WI38 (cell line): Measurements from ENCODE around the gene B4GALNT3.
A peak's percentile ranks its signal among the peaks of the same experiment; 100 is the strongest.
"Not testable (repeated sequence)": the region's sequence is repeated elsewhere in the genome, so short reads cannot be mapped to it uniquely, and the experiment has no call there.

Experiments
- H3K4me3 ChIP-seq: 2 replicates; pipeline ENCODE4 v1.5.1; 2011; ENCODE audit warnings: low read depth, mild to moderate bottlenecking, control low read depth, low read length
- TF ChIP-seq, protein P1 (sequence below): IDR thresholded peaks from 2 replicates; pipeline ENCODE4 v1.5.1; 2012; ENCODE audit warnings: low read depth, mild to moderate bottlenecking, control low read depth, low read length

Gene B4GALNT3

DNA sequence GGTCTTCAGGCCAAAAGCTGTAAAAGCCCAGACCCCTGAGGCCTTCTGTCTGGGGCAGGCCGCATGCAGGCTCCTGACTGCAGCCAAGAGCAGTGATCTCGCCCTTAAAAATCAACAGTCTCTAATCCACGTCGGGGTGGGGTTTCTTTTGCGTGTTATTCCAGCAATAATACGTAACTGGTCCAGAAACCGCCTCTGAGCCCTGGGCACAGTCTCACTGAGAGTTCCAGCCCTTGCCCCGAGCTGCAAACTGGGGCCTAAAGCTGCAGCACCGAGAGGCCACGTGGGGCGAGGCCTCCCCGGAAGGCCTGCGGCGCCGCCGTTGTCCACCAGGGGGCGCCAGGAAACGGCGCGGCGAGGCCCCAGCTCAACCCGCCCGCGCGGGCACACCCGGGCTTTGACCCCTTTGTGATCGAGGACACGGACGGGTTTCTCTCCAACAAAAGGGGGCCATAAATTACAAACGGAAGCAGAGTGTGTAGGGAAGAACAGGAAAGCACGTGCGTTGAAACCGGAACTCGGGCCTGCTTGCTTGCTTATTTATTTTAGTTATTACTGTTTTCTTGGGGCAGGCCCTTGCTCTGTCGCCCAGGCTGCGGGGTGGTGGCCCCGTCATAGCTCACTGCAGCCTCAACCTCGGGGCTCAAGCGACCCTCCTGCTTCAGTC, 116.3 kb downstream of the B4GALNT3 start:
- TF ChIP-seq, protein P1, sequence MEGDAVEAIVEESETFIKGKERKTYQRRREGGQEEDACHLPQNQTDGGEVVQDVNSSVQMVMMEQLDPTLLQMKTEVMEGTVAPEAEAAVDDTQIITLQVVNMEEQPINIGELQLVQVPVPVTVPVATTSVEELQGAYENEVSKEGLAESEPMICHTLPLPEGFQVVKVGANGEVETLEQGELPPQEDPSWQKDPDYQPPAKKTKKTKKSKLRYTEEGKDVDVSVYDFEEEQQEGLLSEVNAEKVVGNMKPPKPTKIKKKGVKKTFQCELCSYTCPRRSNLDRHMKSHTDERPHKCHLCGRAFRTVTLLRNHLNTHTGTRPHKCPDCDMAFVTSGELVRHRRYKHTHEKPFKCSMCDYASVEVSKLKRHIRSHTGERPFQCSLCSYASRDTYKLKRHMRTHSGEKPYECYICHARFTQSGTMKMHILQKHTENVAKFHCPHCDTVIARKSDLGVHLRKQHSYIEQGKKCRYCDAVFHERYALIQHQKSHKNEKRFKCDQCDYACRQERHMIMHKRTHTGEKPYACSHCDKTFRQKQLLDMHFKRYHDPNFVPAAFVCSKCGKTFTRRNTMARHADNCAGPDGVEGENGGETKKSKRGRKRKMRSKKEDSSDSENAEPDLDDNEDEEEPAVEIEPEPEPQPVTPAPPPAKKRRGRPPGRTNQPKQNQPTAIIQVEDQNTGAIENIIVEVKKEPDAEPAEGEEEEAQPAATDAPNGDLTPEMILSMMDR = peak; percentile 94
- no peak overlapping the region for H3K4me3 ChIP-seq

- no peak overlapping the region for H3K4me3 ChIP-seq
- TF ChIP-seq, protein P1 = no peak
Observed at GRCh38 chr12:576615-577110, 116.9 kb downstream of the B4GALNT3 start.

GRCh38 chr12:577994-578747, 118.4 kb downstream of the B4GALNT3 start:
- not testable (repeated sequence) for H3K4me3 ChIP-seq

GRCh38 chr12:578748-579419, 119.1 kb downstream of the B4GALNT3 start:
- TF ChIP-seq, protein P1 = no peak
- no peak overlapping the region for H3K4me3 ChIP-seq

- TF ChIP-seq, protein P1 = no peak
- no peak overlapping the region for H3K4me3 ChIP-seq
Observed at GRCh38 chr12:579420-580110, 119.8 kb downstream of the B4GALNT3 start.

DNA sequence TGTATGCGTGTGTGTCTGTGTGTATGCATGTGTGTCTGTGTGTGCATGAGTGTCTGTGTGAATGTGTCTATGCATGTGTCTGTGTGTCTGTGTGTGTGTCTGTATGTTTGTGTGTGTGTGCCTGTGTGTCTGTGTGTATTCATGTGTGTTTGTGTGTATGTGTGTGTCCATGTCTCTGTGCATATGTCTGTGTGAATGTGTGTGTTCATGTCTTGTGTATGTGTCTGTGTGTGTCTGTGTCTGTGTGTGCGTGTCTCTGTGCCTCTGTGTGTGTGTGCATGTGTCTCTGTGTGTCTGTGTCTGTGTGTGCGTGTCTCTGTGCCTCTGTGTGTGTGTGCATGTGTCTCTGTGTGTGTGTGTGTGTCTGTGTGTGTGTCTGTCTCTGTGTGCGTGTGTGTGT, 121.1 kb downstream of the B4GALNT3 start:
- no peak overlapping the region for H3K4me3 ChIP-seq
- TF ChIP-seq, protein P1 = no peak

GRCh38 chr12:581321-581720, 121.6 kb downstream of the B4GALNT3 start:
- TF ChIP-seq, protein P1 = no peak

More at GRCh38 chr12:581321-581720, 121.6 kb downstream of the B4GALNT3 start:
- H3K4me3 ChIP-seq = no peak overlapping the region
